GM18505 (cell line): ENCODE data around the gene SETD5.
A peak's percentile ranks its signal among the peaks of the same experiment; 100 is the strongest.

Experiments used
- ATAC-seq: cut with Tn5 transposase; IDR thresholded peaks from one replicate; pipeline ENCODE4 v1.9.1; 2021; ENCODE audit not compliant: unreplicated experiment
- POLR2A ChIP-seq: IDR thresholded peaks from 4 replicates; pipeline ENCODE4 v1.6.1; 2011; ENCODE audit warnings: borderline replicate concordance; ENCODE audit not compliant: insufficient read depth, insufficient read length; ENCODE audit errors: extremely low read depth

SETD5 gene

GRCh38 chr3:9397332-9397905 is at the start of gene SETD5:
Gene SETD5 (plus strand): TSS chr3:9397615. CDS start chr3:9428939, 31,324 bp downstream.
- peak; percentile 97 for TF ChIP-seq POLR2A
- ATAC-seq: peak; percentile 53

- ATAC-seq: no peak
- TF ChIP-seq POLR2A: no peak
Measured at GRCh38 chr3:9347887-9348286, 49.5 kb upstream of the SETD5 start.

GRCh38 chr3:9349321-9350117 is 47.9 kb upstream of the SETD5 start:
- TF ChIP-seq POLR2A: no peak
- no peak for ATAC-seq

- no peak for ATAC-seq
- no peak for TF ChIP-seq POLR2A
Measured at GRCh38 chr3:9351709-9352126, 45.7 kb upstream of the SETD5 start.

GRCh38 chr3:9352917-9353752 is 44.3 kb upstream of the SETD5 start:
- ATAC-seq: no peak
- TF ChIP-seq POLR2A: no peak

- ATAC-seq: no peak
- TF ChIP-seq POLR2A: no peak
Measured at GRCh38 chr3:9361691-9362388, 35.6 kb upstream of the SETD5 start.

GRCh38 chr3:9362731-9363530 is 34.5 kb upstream of the SETD5 start, which contains the start of gene THUMPD3:
Gene THUMPD3 (plus strand): TSS chr3:9363054. CDS start chr3:9365069, 2,015 bp downstream.
- peak; percentile 98 for ATAC-seq

GRCh38 chr3:9369508-9369907 is 27.9 kb upstream of the SETD5 start:
- ATAC-seq: no peak
- TF ChIP-seq POLR2A: no peak

More at GRCh38 chr3:9362731-9363530, 34.5 kb upstream of the SETD5 start, which contains the start of gene THUMPD3:
- TF ChIP-seq POLR2A: peak; percentile 95

GRCh38 chr3:9373465-9373864 is 23.9 kb upstream of the SETD5 start:
- ATAC-seq: no peak
- TF ChIP-seq POLR2A: no peak

GRCh38 chr3:9377981-9378380 is 19.4 kb upstream of the SETD5 start:
- no peak for ATAC-seq
- TF ChIP-seq POLR2A: no peak

- no peak for ATAC-seq
- TF ChIP-seq POLR2A: no peak
Measured at GRCh38 chr3:9379327-9379726, 18.1 kb upstream of the SETD5 start.

- ATAC-seq: no peak
- no peak for TF ChIP-seq POLR2A
Measured at GRCh38 chr3:9380014-9380413, 17.4 kb upstream of the SETD5 start.
